Peyer's patch (tissue), 4 donors: ENCODE measurements around the gene FOLR2. TPM values are rescaled to one million over a fixed set of nuclear protein-coding genes. Genes with fewer than 3 reads are reported as not detected.

Source experiments
- DNase-seq, 3 donors: peaks; one replicate each; pipeline ENCODE4 v3.0.0-alpha.2; 2017 to 2019
- H3K27ac ChIP-seq, 4 donors: fragments of 200-600 bp; sonication (generic); one replicate each; pipeline ENCODE4 v1.5.1; 2016 to 2019
- H3K27me3 ChIP-seq, 2 donors: fragments of 200-600 bp; sonication (generic); one replicate each; pipeline ENCODE4 v1.5.1; 2019
- H3K36me3 ChIP-seq, 3 donors: fragments of 200-600 bp; sonication (generic); one replicate each; pipeline ENCODE4 v1.5.1; 2016 to 2019
- H3K4me1 ChIP-seq, 4 donors: fragments of 200-600 bp; sonication (generic); one replicate each; pipeline ENCODE4 v1.5.1; 2016 to 2019
- H3K4me3 ChIP-seq, 4 donors: fragments of 200-600 bp; sonication (generic); 1 replicate in 3 of 4; 2 replicates in 1 of 4; pipeline ENCODE4 v1.5.1; 2016 to 2019; ENCODE audit warnings: mild to moderate bottlenecking in 1 of 4
- H3K9me3 ChIP-seq, 4 donors: fragments of 200-600 bp; sonication (generic); one replicate each; pipeline ENCODE4 v1.5.1; 2016 to 2019; ENCODE audit warnings: mild to moderate bottlenecking in 1 of 4
- CTCF ChIP-seq, 6 experiments: fragments of 450-650 bp in 4 of 6; fragments of 200-600 bp in 2 of 6; sonication (generic) in 1 of 6; IDR thresholded peaks; one replicate each; pipeline ENCODE4 v1.5.1; 2017 to 2019; ENCODE audit warnings: antibody characterized with exemption in 6 of 6, mild to moderate bottlenecking in 3 of 6, moderate library complexity in 1 of 6
- POLR2A ChIP-seq, 2 donors: fragments of 450-650 bp; IDR thresholded peaks; one replicate each; pipeline ENCODE4 v1.5.1; 2017; ENCODE audit warnings: antibody characterized with exemption in 2 of 2, mild to moderate bottlenecking in 2 of 2, moderate library complexity in 2 of 2
- total RNA-seq, 4 donors: library from RNA; depleted of rRNA; stranded (reverse); fragments of >200 nt; gene quantifications; one replicate each; pipeline ENCODE4 v1.1.0, GENCODE V29; 2016

Gene FOLR2
- total RNA-seq, 4 donors from 2014 or later = 3.5 to 15.8 (median 8.0) TPM; not detected in 1

- no peaks in the 10 kb centered on the region for H3K27me3 ChIP-seq
- no peak overlapping the region for H3K27ac ChIP-seq
- no peak for DNase-seq
- TF ChIP-seq CTCF (IDR thresholded peaks at IDR 0.05) (no peak), POLR2A (IDR thresholded peaks at IDR 0.05) (no peak)
- H3K9me3 ChIP-seq = no peaks in the 10 kb centered on the region
- H3K4me1 ChIP-seq = no peaks in the 10 kb centered on the region
- no peaks in the 10 kb centered on the region for H3K36me3 ChIP-seq
- no peak overlapping the region for H3K4me3 ChIP-seq
These were observed 34.3 kb downstream of the FOLR2 start for GRCh38 chr11:72250661-72251464.

- Histone ChIP-seq H3K27ac (no peak overlapping the region), H3K9me3 (no peaks in the 10 kb centered on the region), H3K4me1 (no peaks in the 10 kb centered on the region), H3K27me3 (no peaks in the 10 kb centered on the region), H3K36me3 (no peaks in the 10 kb centered on the region), H3K4me3 (no peak overlapping the region)
- TF ChIP-seq CTCF (IDR thresholded peaks at IDR 0.05) (no peak), POLR2A (IDR thresholded peaks at IDR 0.05) (no peak)
- DNase-seq = no peak
These were observed 35.0 kb downstream of the FOLR2 start for GRCh38 chr11:72251614-72252013.

- no peak for DNase-seq
- Histone ChIP-seq H3K27me3 (no peaks in the 10 kb centered on the region), H3K36me3 (no peaks in the 10 kb centered on the region), H3K4me3 (no peak overlapping the region), H3K4me1 (no peaks in the 10 kb centered on the region), H3K27ac (no peak overlapping the region), H3K9me3 (no peaks in the 10 kb centered on the region)
- no peak for TF ChIP-seq CTCF (IDR thresholded peaks at IDR 0.05)
- TF ChIP-seq POLR2A (IDR thresholded peaks at IDR 0.05) = no peak
These were observed 36.8 kb downstream of the FOLR2 start for GRCh38 chr11:72253392-72253791.

- Histone ChIP-seq H3K4me3 (no peak overlapping the region), H3K36me3 (no peaks in the 10 kb centered on the region), H3K27ac (no peak overlapping the region), H3K4me1 (no peaks in the 10 kb centered on the region), H3K9me3 (no peaks in the 10 kb centered on the region), H3K27me3 (no peaks in the 10 kb centered on the region)
- DNase-seq = no peak
- no peak for TF ChIP-seq POLR2A (IDR thresholded peaks at IDR 0.05)
- no peak for TF ChIP-seq CTCF (IDR thresholded peaks at IDR 0.05)
These were observed 37.9 kb downstream of the FOLR2 start for GRCh38 chr11:72254299-72254993.

GRCh38 chr11:72257570-72257969 is 41.0 kb downstream of the FOLR2 start:
- Histone ChIP-seq H3K4me1 (no peaks in the 10 kb centered on the region), H3K36me3 (no peaks in the 10 kb centered on the region), H3K4me3 (no peak overlapping the region), H3K9me3 (no peaks in the 10 kb centered on the region), H3K27me3 (no peaks in the 10 kb centered on the region), H3K27ac (no peak overlapping the region)
- TF ChIP-seq POLR2A (IDR thresholded peaks at IDR 0.05) = no peak
- DNase-seq = no peak

GRCh38 chr11:72259490-72259889 is 42.9 kb downstream of the FOLR2 start:
- no peaks in the 10 kb centered on the region for H3K36me3 ChIP-seq
- H3K9me3 ChIP-seq = no peaks in the 10 kb centered on the region
- DNase-seq = no peak
- TF ChIP-seq POLR2A (IDR thresholded peaks at IDR 0.05) = no peak
- no peak for TF ChIP-seq CTCF (IDR thresholded peaks at IDR 0.05)
- H3K27ac ChIP-seq = no peak overlapping the region
- no peaks in the 10 kb centered on the region for H3K27me3 ChIP-seq
- H3K4me1 ChIP-seq = no peaks in the 10 kb centered on the region
- no peak overlapping the region for H3K4me3 ChIP-seq
